HepG2 (cell line): ENCODE data around the gene SYCE3. TPM values are rescaled to one million over a fixed set of nuclear protein-coding genes. Genes with fewer than 3 reads are reported as not detected.

ENCODE experiments used
- DNMT3B ChIP-seq: conservative IDR thresholded peaks from 2 replicates; pipeline ENCODE4 v1.6.1; 2016; ENCODE audit warnings: missing biosample characterization, control low read depth
- HMG20B ChIP-seq: conservative IDR thresholded peaks from 2 replicates; pipeline ENCODE4 v1.6.1; 2016; ENCODE audit warnings: missing genetic modification reagents, missing compliant biosample characterization
- NPAS2 ChIP-seq: sonication (generic); formaldehyde crosslinking; IDR thresholded peaks from 2 replicates; pipeline ENCODE4 v1.8.0; 2022; ENCODE audit warnings: mild to moderate bottlenecking, missing genetic modification reagents, borderline replicate concordance
- PAF1 ChIP-seq: IDR thresholded peaks from 2 replicates; pipeline ENCODE4 v1.6.1; 2016; ENCODE audit warnings: missing genetic modification reagents, missing compliant biosample characterization
- PRDM10 ChIP-seq: sonication (generic); formaldehyde crosslinking; IDR thresholded peaks from 2 replicates; pipeline ENCODE4 v1.4.0; 2020; ENCODE audit warnings: low read depth, missing genetic modification reagents
- RARA ChIP-seq: IDR thresholded peaks from 2 replicates; pipeline ENCODE4 v1.6.1; 2016; ENCODE audit warnings: missing genetic modification reagents, missing compliant biosample characterization
- REXO4 ChIP-seq: sonication (generic); formaldehyde crosslinking; IDR thresholded peaks from 2 replicates; pipeline ENCODE4 v1.8.0; 2022; ENCODE audit warnings: missing genetic modification reagents, mild to moderate bottlenecking, borderline replicate concordance
- XBP1 ChIP-seq: sonication (generic); formaldehyde crosslinking; IDR thresholded peaks from 2 replicates; pipeline ENCODE4 v1.5.0; 2020; ENCODE audit warnings: missing genetic modification reagents
- ZBTB46 ChIP-seq: sonication (generic); formaldehyde crosslinking; IDR thresholded peaks from 2 replicates; pipeline ENCODE4 v1.4.0; 2020; ENCODE audit warnings: mild to moderate bottlenecking, missing genetic modification reagents, borderline replicate concordance
- ZFAT ChIP-seq: sonication (generic); formaldehyde crosslinking; conservative IDR thresholded peaks from 2 replicates; pipeline ENCODE4 v1.8.1; 2023; ENCODE audit warnings: missing genetic modification reagents, inconsistent platforms
- ZNF562 ChIP-seq: sonication (generic); formaldehyde crosslinking; IDR thresholded peaks from 2 replicates; pipeline ENCODE4 v1.8.0; 2022; ENCODE audit warnings: missing genetic modification reagents, borderline replicate concordance
- ZNF75D ChIP-seq: sonication (generic); formaldehyde crosslinking; IDR thresholded peaks from 2 replicates; pipeline ENCODE4 v1.8.1; 2023; ENCODE audit warnings: missing genetic modification reagents, mild to moderate bottlenecking, borderline replicate concordance
- ZSCAN9 ChIP-seq: IDR thresholded peaks from 2 replicates; pipeline ENCODE4 v1.6.1; 2016; ENCODE audit warnings: borderline replicate concordance
- polyA plus RNA-seq, 8 experiments: library from polyadenylated mRNA; depleted of rRNA in 3 of 8; stranded (reverse) in 7 of 8; unstranded in 1 of 8; fragments of >200 nt; fragmentation: Illumina TruSeq in 4 of 8; extraction: Trizol in 4 of 8; gene quantifications; 2 replicates each; pipeline versions ENCODE4 v1.2.1 to v1.2.3, GENCODE V29; 2011 to 2016; ENCODE audit warnings: low read depth in 4 of 8, missing spikeins in 1 of 8, mixed read lengths in 1 of 8; ENCODE audit not compliant: insufficient read depth in 1 of 8
- total RNA-seq, 5 experiments: library from RNA; depleted of rRNA; stranded (reverse); fragments of >200 nt; fragmentation: Illumina TruSeq; extraction: Trizol; gene quantifications; 2 replicates each; pipeline ENCODE4 v1.2.3, GENCODE V29; 2016; ENCODE audit warnings: low read depth in 1 of 5
- TF ChIP-seq, protein P1 (sequence below): sonication (generic); formaldehyde crosslinking; IDR thresholded peaks from 2 replicates; pipeline ENCODE4 v1.4.0; 2020; ENCODE audit warnings: missing genetic modification reagents
- TF ChIP-seq, protein P2 (sequence below): sonication (generic); formaldehyde crosslinking; IDR thresholded peaks from 2 replicates; pipeline ENCODE4 v1.8.0; 2022; ENCODE audit warnings: missing genetic modification reagents, mild to moderate bottlenecking, moderate library complexity, borderline replicate concordance

SYCE3 gene
- total and polyA plus RNA-seq, 2 of the 13 experiments (the other 11 are each of a cell fraction or from before 2014, with no cell fraction given): not detected

- no peak for TF ChIP-seq ZNF75D (CRISPR knock-in tag)
- no peak for TF ChIP-seq DNMT3B (CRISPR knock-in tag)
- no peak for TF ChIP-seq HMG20B (CRISPR knock-in tag)
- TF ChIP-seq ZSCAN9 (CRISPR knock-in tag): 0 out of 2 replicates have a peak, but pooled peaks have one; percentile 46
- no peak for TF ChIP-seq ZFAT (CRISPR knock-in tag)
- no peak for TF ChIP-seq REXO4
- TF ChIP-seq ZBTB46 (CRISPR knock-in tag): no peak
- TF ChIP-seq ZNF562: no peak
- TF ChIP-seq, protein P1, sequence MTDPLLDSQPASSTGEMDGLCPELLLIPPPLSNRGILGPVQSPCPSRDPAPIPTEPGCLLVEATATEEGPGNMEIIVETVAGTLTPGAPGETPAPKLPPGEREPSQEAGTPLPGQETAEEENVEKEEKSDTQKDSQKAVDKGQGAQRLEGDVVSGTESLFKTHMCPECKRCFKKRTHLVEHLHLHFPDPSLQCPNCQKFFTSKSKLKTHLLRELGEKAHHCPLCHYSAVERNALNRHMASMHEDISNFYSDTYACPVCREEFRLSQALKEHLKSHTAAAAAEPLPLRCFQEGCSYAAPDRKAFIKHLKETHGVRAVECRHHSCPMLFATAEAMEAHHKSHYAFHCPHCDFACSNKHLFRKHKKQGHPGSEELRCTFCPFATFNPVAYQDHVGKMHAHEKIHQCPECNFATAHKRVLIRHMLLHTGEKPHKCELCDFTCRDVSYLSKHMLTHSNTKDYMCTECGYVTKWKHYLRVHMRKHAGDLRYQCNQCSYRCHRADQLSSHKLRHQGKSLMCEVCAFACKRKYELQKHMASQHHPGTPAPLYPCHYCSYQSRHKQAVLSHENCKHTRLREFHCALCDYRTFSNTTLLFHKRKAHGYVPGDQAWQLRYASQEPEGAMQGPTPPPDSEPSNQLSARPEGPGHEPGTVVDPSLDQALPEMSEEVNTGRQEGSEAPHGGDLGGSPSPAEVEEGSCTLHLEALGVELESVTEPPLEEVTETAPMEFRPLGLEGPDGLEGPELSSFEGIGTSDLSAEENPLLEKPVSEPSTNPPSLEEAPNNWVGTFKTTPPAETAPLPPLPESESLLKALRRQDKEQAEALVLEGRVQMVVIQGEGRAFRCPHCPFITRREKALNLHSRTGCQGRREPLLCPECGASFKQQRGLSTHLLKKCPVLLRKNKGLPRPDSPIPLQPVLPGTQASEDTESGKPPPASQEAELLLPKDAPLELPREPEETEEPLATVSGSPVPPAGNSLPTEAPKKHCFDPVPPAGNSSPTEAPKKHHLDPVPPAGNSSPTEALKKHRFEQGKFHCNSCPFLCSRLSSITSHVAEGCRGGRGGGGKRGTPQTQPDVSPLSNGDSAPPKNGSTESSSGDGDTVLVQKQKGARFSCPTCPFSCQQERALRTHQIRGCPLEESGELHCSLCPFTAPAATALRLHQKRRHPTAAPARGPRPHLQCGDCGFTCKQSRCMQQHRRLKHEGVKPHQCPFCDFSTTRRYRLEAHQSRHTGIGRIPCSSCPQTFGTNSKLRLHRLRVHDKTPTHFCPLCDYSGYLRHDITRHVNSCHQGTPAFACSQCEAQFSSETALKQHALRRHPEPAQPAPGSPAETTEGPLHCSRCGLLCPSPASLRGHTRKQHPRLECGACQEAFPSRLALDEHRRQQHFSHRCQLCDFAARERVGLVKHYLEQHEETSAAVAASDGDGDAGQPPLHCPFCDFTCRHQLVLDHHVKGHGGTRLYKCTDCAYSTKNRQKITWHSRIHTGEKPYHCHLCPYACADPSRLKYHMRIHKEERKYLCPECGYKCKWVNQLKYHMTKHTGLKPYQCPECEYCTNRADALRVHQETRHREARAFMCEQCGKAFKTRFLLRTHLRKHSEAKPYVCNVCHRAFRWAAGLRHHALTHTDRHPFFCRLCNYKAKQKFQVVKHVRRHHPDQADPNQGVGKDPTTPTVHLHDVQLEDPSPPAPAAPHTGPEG (CRISPR knock-in tag): no peak
- TF ChIP-seq NPAS2 (CRISPR knock-in tag): no peak
- no peak for TF ChIP-seq XBP1
- no peak for TF ChIP-seq PRDM10
- 0 out of 2 replicates have a peak, but pooled peaks have one; percentile 13 for TF ChIP-seq RARA (CRISPR knock-in tag)
- TF ChIP-seq, protein P2, sequence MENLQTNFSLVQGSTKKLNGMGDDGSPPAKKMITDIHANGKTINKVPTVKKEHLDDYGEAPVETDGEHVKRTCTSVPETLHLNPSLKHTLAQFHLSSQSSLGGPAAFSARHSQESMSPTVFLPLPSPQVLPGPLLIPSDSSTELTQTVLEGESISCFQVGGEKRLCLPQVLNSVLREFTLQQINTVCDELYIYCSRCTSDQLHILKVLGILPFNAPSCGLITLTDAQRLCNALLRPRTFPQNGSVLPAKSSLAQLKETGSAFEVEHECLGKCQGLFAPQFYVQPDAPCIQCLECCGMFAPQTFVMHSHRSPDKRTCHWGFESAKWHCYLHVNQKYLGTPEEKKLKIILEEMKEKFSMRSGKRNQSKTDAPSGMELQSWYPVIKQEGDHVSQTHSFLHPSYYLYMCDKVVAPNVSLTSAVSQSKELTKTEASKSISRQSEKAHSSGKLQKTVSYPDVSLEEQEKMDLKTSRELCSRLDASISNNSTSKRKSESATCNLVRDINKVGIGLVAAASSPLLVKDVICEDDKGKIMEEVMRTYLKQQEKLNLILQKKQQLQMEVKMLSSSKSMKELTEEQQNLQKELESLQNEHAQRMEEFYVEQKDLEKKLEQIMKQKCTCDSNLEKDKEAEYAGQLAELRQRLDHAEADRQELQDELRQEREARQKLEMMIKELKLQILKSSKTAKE (CRISPR knock-in tag): no peak
- TF ChIP-seq PAF1 (CRISPR knock-in tag): no peak
These were observed 54.5 kb downstream of the SYCE3 start, which contains the start of gene NCAPH2 (continued) for GRCh38 chr22:50507991-50508884.
